KMS-11 (cell line): Measurements from ENCODE around the gene IFIT1B.

Experiments used
- H2AFZ ChIP-seq: fragments of 200-600 bp; sonication (generic); 2 replicates; pipeline ENCODE4 v1.6.1; 2016; ENCODE audit warnings: antibody characterized with exemption, mixed run types, low read depth
- H3K27ac ChIP-seq: fragments of 200-600 bp; sonication (generic); 2 replicates; pipeline ENCODE4 v1.6.1; 2016; ENCODE audit warnings: mild to moderate bottlenecking, mixed run types
- H3K27me3 ChIP-seq: fragments of 200-600 bp; sonication (generic); 2 replicates; pipeline ENCODE4 v1.6.1; 2017; ENCODE audit warnings: mild to moderate bottlenecking, low read depth, mixed run types, moderate library complexity; ENCODE audit not compliant: insufficient read depth
- H3K36me3 ChIP-seq: fragments of 200-600 bp; sonication (generic); 2 replicates; pipeline ENCODE4 v1.6.1; 2017; ENCODE audit warnings: mild to moderate bottlenecking, mixed run types; ENCODE audit not compliant: insufficient read depth
- H3K4me1 ChIP-seq: fragments of 200-600 bp; sonication (generic); 2 replicates; pipeline ENCODE4 v1.6.1; 2016; ENCODE audit warnings: mild to moderate bottlenecking, low read depth, mixed run types; ENCODE audit not compliant: poor library complexity, severe bottlenecking
- H3K4me2 ChIP-seq: fragments of 200-600 bp; sonication (generic); 2 replicates; pipeline ENCODE4 v1.7.0; 2016; ENCODE audit warnings: mild to moderate bottlenecking, mixed run types
- H3K4me3 ChIP-seq: fragments of 200-600 bp; sonication (generic); IDR thresholded peaks from 2 replicates; pipeline ENCODE4 v1.6.1; 2017; ENCODE audit warnings: low read depth, low read length, mixed read lengths; ENCODE audit not compliant: insufficient read depth
- H3K79me2 ChIP-seq: fragments of 200-600 bp; sonication (generic); 2 replicates; pipeline ENCODE4 v1.6.1; 2016; ENCODE audit warnings: low read depth, mixed run types; ENCODE audit not compliant: insufficient read depth
- H3K9ac ChIP-seq: fragments of 200-600 bp; sonication (generic); 2 replicates; pipeline ENCODE4 v1.6.1; 2016; ENCODE audit warnings: mild to moderate bottlenecking, mixed run types
- H4K20me1 ChIP-seq: fragments of 200-600 bp; sonication (generic); 2 replicates; pipeline ENCODE4 v1.6.1; 2016; ENCODE audit warnings: mild to moderate bottlenecking, mixed run types; ENCODE audit not compliant: insufficient read depth
- TF ChIP-seq, protein P1 (sequence below): fragments of 200-600 bp; sonication (generic); conservative IDR thresholded peaks from 2 replicates; pipeline ENCODE4 v1.6.1; 2017; ENCODE audit warnings: low read depth, mild to moderate bottlenecking, antibody characterized with exemption, low read length, moderate library complexity, mixed read lengths

IFIT1B gene

DNA sequence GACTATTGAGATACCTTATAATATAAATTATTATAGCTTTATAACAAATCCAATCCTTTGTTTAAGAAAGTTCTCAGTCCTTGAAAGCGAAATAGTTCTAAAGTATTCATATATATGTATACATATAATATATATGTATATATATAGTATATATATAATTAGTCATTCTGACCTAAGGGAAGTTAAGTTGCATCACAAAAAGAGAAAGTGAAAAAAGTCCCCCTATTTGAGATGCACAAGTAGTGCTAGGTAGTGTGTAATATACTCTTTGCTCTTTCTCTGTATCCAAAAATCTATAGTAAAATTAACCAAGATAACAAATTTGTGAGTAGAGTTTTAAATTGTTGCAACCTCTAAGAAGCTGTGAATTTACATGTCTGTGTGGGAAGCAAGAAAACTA lies 13.3 kb upstream of the IFIT1B start:
- peaks cover 90% of the 10 kb centered on the region for H3K4me1 ChIP-seq
- no peak overlapping the region for H2AFZ ChIP-seq
- no peak overlapping the region for H3K4me3 ChIP-seq
- H3K9ac ChIP-seq = no peak overlapping the region
- no peaks in the 10 kb centered on the region for H4K20me1 ChIP-seq
- H3K79me2 ChIP-seq = no peaks in the 10 kb centered on the region
- peak overlapping the region; percentile 32; the same call in 1 of the 2 replicates for H3K27ac ChIP-seq
- H3K4me2 ChIP-seq = peak overlapping the region; percentile 3; the same call in 1 of the 2 replicates
- TF ChIP-seq, protein P1, sequence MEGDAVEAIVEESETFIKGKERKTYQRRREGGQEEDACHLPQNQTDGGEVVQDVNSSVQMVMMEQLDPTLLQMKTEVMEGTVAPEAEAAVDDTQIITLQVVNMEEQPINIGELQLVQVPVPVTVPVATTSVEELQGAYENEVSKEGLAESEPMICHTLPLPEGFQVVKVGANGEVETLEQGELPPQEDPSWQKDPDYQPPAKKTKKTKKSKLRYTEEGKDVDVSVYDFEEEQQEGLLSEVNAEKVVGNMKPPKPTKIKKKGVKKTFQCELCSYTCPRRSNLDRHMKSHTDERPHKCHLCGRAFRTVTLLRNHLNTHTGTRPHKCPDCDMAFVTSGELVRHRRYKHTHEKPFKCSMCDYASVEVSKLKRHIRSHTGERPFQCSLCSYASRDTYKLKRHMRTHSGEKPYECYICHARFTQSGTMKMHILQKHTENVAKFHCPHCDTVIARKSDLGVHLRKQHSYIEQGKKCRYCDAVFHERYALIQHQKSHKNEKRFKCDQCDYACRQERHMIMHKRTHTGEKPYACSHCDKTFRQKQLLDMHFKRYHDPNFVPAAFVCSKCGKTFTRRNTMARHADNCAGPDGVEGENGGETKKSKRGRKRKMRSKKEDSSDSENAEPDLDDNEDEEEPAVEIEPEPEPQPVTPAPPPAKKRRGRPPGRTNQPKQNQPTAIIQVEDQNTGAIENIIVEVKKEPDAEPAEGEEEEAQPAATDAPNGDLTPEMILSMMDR = no peak
- no peaks in the 10 kb centered on the region for H3K27me3 ChIP-seq
- H3K36me3 ChIP-seq = no peaks in the 10 kb centered on the region

DNA sequence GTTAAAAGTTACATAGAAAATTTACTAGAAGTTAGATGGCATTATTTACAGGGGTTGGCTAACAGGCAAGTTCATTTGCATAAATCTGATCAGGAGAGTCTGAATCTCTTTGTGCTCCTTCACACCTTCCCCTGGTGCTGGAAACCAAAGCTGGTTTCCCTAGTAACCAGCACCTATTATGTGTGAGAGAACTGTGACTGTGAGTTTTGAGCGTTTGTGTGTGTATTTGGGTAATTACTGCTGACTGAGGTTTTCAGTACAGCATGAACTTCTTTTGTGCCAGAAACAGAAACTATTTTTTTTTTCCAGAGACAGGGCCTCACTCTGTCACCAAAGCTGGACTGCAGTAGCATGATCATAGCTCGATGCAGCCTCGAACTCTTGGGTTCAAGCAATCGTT lies 10.3 kb upstream of the IFIT1B start:
- Histone ChIP-seq H3K4me1 (peaks cover 69% of the 10 kb centered on the region), H3K27ac (peak overlapping the region; percentile 87), H4K20me1 (no peaks in the 10 kb centered on the region), H3K4me2 (peak overlapping the region; percentile 78), H3K9ac (peak overlapping the region; percentile 36), H3K4me3 (no peak overlapping the region), H3K36me3 (no peaks in the 10 kb centered on the region), H3K27me3 (no peaks in the 10 kb centered on the region), H3K79me2 (no peaks in the 10 kb centered on the region), H2AFZ (no peak overlapping the region; the same call in 1 of the 2 replicates)
- TF ChIP-seq, protein P1 = no peak

DNA sequence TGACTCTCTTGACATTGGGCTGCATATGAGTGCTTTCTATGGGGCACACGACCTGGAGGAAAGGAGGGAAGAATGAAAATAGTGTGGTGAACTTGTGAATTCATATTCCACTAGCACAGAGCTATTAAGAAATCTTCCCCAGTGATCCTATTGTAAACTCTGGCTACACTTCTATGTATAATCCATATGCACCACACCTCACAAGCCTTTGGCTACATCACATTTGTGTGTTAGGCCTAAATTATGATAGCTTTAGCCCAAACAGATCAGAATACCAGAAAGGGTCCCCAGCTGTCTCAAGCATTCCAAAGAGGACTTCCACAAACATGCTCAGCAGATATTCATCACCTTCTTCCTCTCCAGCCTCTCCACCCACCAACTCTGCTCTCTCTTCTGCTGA lies 9.7 kb upstream of the IFIT1B start:
- TF ChIP-seq, protein P1 = no peak
- Histone ChIP-seq H3K4me3 (no peak overlapping the region), H3K27me3 (no peaks in the 10 kb centered on the region), H3K36me3 (no peaks in the 10 kb centered on the region), H3K79me2 (no peaks in the 10 kb centered on the region), H3K4me1 (peaks cover 64% of the 10 kb centered on the region), H3K9ac (peak overlapping the region; percentile 36), H3K27ac (peak overlapping the region; percentile 87), H2AFZ (no peak overlapping the region; the same call in 1 of the 2 replicates), H3K4me2 (peak overlapping the region; percentile 78), H4K20me1 (no peaks in the 10 kb centered on the region)

DNA sequence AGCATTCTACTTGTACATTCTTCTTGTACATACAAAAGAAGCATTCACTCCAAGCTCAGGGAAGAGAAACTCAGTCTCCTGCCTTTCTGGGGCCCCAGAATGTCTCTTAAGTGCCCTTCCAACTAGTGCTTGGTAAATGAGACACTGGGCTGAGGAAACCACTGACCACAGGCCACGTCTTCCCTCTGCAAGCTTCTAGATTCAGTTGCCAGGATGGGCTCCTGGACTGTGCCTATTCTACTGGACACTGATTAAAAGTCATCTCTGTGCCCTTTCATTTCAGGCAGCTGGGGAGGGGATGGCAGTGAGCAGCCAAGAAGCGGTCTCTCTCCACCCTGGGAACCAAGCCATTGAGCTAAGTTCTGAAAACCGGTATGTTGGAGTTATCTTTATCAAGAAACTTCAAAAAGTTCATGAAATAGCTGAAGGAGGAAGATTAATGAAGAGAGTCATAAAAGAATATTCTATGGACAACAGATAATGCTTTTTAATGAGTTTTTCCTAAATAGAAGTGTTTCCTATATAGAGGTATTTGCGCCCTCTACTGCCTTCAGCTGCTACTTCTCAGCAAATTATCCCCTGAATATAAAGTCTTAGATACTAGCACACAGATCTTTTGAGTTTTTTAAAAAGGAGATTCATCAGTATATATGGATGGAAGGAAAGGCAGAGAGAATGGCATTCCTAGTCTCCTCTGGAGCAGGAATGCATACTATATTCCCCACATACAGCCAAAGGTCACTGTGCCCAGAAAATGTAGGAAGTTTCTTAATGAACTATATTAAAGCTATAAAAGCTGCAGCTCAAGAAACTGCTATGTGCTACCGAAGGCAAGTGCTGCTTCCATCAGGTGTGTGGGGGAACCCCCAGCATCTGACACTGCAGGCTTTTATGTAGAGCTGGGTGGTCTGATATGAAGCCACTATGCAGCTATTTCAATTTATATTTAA lies 8.4 kb upstream of the IFIT1B start:
- peak overlapping the region; percentile 87; the same call in 1 of the 2 replicates for H3K27ac ChIP-seq
- peaks cover 51% of the 10 kb centered on the region for H3K4me1 ChIP-seq
- H3K27me3 ChIP-seq = no peaks in the 10 kb centered on the region
- TF ChIP-seq, protein P1 = peak; percentile 76
- H4K20me1 ChIP-seq = no peaks in the 10 kb centered on the region
- no peaks in the 10 kb centered on the region for H3K36me3 ChIP-seq
- no peak overlapping the region for H3K9ac ChIP-seq
- peak overlapping the region; percentile 9; the same call in 1 of the 2 replicates for H2AFZ ChIP-seq
- H3K79me2 ChIP-seq = no peaks in the 10 kb centered on the region
- H3K4me2 ChIP-seq = peak overlapping the region; percentile 78
- no peak overlapping the region for H3K4me3 ChIP-seq
